ENCODE measurements around the gene CHM. TPM values are rescaled to one million over a fixed set of nuclear protein-coding genes. Genes with fewer than 3 reads are reported as not detected.

The CHM gene
- total and polyA plus RNA-seq, 10 of the 15 experiments (the other 5 are each of a cell fraction or from before 2014, with no cell fraction given), result 4.8 to 19.0 (median 8.0) TPM

DNA sequence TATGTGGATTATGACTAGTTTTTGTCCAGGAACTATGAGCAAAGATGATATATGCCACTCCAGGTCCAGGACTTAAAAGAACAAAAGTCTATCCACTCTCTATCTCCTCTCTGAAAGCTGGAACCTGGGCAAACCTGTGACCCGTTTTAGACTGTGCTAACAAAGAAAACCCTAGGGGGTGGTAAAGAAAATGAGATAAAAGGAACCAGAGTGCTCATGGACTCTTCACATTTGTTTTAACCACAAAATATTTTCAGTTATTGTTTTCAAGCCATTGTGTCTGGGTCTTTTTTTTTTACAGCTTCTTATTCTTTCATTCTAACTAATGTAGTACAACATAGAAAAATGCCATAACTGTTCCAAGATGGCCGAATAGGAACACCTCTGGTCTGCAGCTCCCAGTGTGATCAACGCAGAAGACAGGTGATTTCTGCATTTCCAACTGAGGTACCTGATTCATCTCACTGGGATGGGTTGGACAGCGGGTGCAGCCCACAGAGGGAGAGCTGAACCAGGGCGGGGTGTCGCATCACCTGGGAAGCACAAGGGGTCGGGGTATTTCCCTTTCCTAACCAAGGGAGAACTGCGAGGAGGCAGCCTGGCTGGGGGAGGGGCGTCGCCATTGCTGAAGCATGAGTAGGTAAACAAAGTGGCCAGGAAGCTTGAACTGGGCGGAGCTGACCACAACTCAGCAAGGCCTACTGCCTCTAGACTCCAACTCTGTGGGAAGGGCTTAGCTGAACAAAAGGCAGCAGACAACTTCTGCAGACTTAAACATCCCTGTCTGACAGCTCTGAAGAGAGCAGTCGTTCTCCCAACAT is 45.1 kb downstream of the CHM start:
- no peak overlapping the region for H3K9ac ChIP-seq (ENCODE audit: control insufficient read depth, insufficient read depth, low read length)
- ChIA-PET POLR2A (no interaction called here), RAD21 (ENCODE audit: unreplicated experiment) (no interaction called here), CTCF (interaction anchor here (0.6 kb wide), 1 partner anchor 11 kb away, joined by 3 read pairs; no protein-coding TSS in a partner anchor), SMC1A (ENCODE audit: uncharacterized antibody, unreplicated experiment) (no interaction called here)
- H3K4me2 ChIP-seq (ENCODE audit: control insufficient read depth, insufficient read depth), result no peak overlapping the region
- H2AFZ ChIP-seq (ENCODE audit: control insufficient read depth, low read depth, low read length), result no peak overlapping the region
- H3K79me2 ChIP-seq (ENCODE audit: control insufficient read depth, insufficient read depth, low read length), result no peaks in the 10 kb centered on the region
- H4K20me1 ChIP-seq (ENCODE audit: control insufficient read depth, insufficient read depth), result no peaks in the 10 kb centered on the region
- BruUV-seq (replicated peaks), result no TSS peak
- no peak overlapping the region for H3K4me3 ChIP-seq
- no peaks in the 10 kb centered on the region for H3K27me3 ChIP-seq (replicated peaks in 1 of 2; ENCODE audit: control insufficient read depth in 2 of 2, insufficient read depth in 2 of 2, low read length in 1 of 2)
- WGBS (ENCODE audit: insufficient coverage, insufficient replicate concordance, low lambda C conversion rate, missing lambda C conversion rate), result 24% methylated on average over 12 of the region's 12 CpGs
- DNase-seq (ENCODE audit: low read depth, low spot score) (no peak), FAIRE-seq (no peak), ATAC-seq (peak; percentile 55)
- intact Hi-C loops (cut with micrococcal nuclease; ENCODE audit: unreplicated experiment) (no loop called here), in situ Hi-C loops (cut with MboI) (no loop called here)
- no peak overlapping the region for H3K27ac ChIP-seq (ENCODE audit: control insufficient read depth, insufficient read depth)
- H3K4me1 ChIP-seq (ENCODE audit: control insufficient read depth, insufficient read depth, low read length), result no peaks in the 10 kb centered on the region
- H3K36me3 ChIP-seq (ENCODE audit: control insufficient read depth in 2 of 2, insufficient read depth in 2 of 2, low read length in 1 of 2), result no peaks in the 10 kb centered on the region
- no peak for TF ChIP-seq ZSCAN29 (IDR thresholded peaks at IDR 0.05)
- TF ChIP-seq, protein P1, sequence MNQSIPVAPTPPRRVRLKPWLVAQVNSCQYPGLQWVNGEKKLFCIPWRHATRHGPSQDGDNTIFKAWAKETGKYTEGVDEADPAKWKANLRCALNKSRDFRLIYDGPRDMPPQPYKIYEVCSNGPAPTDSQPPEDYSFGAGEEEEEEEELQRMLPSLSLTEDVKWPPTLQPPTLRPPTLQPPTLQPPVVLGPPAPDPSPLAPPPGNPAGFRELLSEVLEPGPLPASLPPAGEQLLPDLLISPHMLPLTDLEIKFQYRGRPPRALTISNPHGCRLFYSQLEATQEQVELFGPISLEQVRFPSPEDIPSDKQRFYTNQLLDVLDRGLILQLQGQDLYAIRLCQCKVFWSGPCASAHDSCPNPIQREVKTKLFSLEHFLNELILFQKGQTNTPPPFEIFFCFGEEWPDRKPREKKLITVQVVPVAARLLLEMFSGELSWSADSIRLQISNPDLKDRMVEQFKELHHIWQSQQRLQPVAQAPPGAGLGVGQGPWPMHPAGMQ (IDR thresholded peaks at IDR 0.05; ENCODE audit: borderline replicate concordance), result no peak
- TF ChIP-seq BMI1 (IDR thresholded peaks at IDR 0.05; ENCODE audit: borderline replicate concordance), result no peak
- no peak for TF ChIP-seq ZNF274 (IDR thresholded peaks at IDR 0.05; ENCODE audit: insufficient read depth, insufficient read length)
- TF ChIP-seq BRCA1 (IDR thresholded peaks at IDR 0.05; ENCODE audit: low read depth, low read length), result no peak
- TF ChIP-seq NFYA (IDR thresholded peaks at IDR 0.05; ENCODE audit: borderline replicate concordance, low read depth, low read length), result no peak
- H3K9me3 ChIP-seq (replicated peaks; ENCODE audit: control insufficient read depth, insufficient read depth, low read length), result no peaks in the 10 kb centered on the region

- no peak for FAIRE-seq
- POLR2A ChIA-PET, result no interaction called here
- Histone ChIP-seq H3K4me2 (ENCODE audit: control insufficient read depth, insufficient read depth) (no peak overlapping the region), H3K4me3 (no peak overlapping the region), H3K27me3 (replicated peaks in 1 of 2; ENCODE audit: control insufficient read depth in 2 of 2, insufficient read depth in 2 of 2, low read length in 1 of 2) (no peaks in the 10 kb centered on the region), H3K4me1 (ENCODE audit: control insufficient read depth, insufficient read depth, low read length) (no peaks in the 10 kb centered on the region), H3K27ac (ENCODE audit: control insufficient read depth, insufficient read depth) (no peak overlapping the region), H3K9me3 (replicated peaks; ENCODE audit: control insufficient read depth, insufficient read depth, low read length) (no peaks in the 10 kb centered on the region), H3K9ac (ENCODE audit: control insufficient read depth, insufficient read depth, low read length) (no peak overlapping the region), H3K79me2 (ENCODE audit: control insufficient read depth, insufficient read depth, low read length) (no peaks in the 10 kb centered on the region), H3K36me3 (ENCODE audit: control insufficient read depth in 2 of 2, insufficient read depth in 2 of 2, low read length in 1 of 2) (no peaks in the 10 kb centered on the region), H2AFZ (ENCODE audit: control insufficient read depth, low read depth, low read length) (no peak overlapping the region), H4K20me1 (ENCODE audit: control insufficient read depth, insufficient read depth) (no peaks in the 10 kb centered on the region)
- DNase-seq (ENCODE audit: low read depth, low spot score), result no peak
- RAD21 ChIA-PET (ENCODE audit: unreplicated experiment), result no interaction called here
- in situ Hi-C loops (cut with MboI) (no loop called here), intact Hi-C loops (cut with micrococcal nuclease; ENCODE audit: unreplicated experiment) (no loop called here)
- no TSS peak for BruUV-seq (replicated peaks)
- TF ChIP-seq FOXK2 (IDR thresholded peaks at IDR 0.05) (no peak), ZSCAN29 (IDR thresholded peaks at IDR 0.05) (no peak), ATF7 (IDR thresholded peaks at IDR 0.05; ENCODE audit: low read depth) (peak; percentile 55; the same call in 1 of the 2 replicates), SPI1 (IDR thresholded peaks at IDR 0.05; ENCODE audit: borderline replicate concordance, insufficient read depth, low read depth, low read length) (no peak)
- no peak for ATAC-seq
- CTCF ChIA-PET, result no interaction called here
- SMC1A ChIA-PET (ENCODE audit: uncharacterized antibody, unreplicated experiment), result interaction anchor here (1.5 kb wide), 1 partner anchor 19 kb away, joined by 3 read pairs; no protein-coding TSS in a partner anchor
Observed at GRCh38 chrX:85998954-85999353, 48.4 kb downstream of the CHM start.
